Karpas-422 (cell line): ENCODE results near the gene PLEKHF1. TPM values are rescaled to one million over a fixed set of nuclear protein-coding genes. Genes with fewer than 3 reads are reported as not detected.

Experiments
- DNase-seq: peaks from one replicate; pipeline ENCODE4 v3.0.0-alpha.2; 2015
- H2AFZ ChIP-seq: fragments of 200-600 bp; sonication (generic); 2 replicates; pipeline ENCODE4 v1.6.1; 2014; ENCODE audit warnings: antibody characterized with exemption, low read length, mixed read lengths
- H3K27ac ChIP-seq: fragments of 200-600 bp; sonication (generic); 2 replicates; pipeline ENCODE4 v1.5.1; 2014; ENCODE audit warnings: mild to moderate bottlenecking, low read length, moderate library complexity
- H3K27me3 ChIP-seq: fragments of 200-600 bp; sonication (generic); 2 replicates; pipeline ENCODE4 v1.6.1; 2014; ENCODE audit warnings: low read length, mixed read lengths
- H3K36me3 ChIP-seq: fragments of 200-600 bp; sonication (generic); 2 replicates; pipeline ENCODE4 v1.6.1; 2014; ENCODE audit warnings: low read length, mixed read lengths; ENCODE audit not compliant: insufficient read depth
- H3K4me1 ChIP-seq: fragments of 200-600 bp; sonication (generic); 2 replicates; pipeline ENCODE4 v1.6.1; 2014; ENCODE audit warnings: mild to moderate bottlenecking, low read length, mixed read lengths
- H3K4me2 ChIP-seq: fragments of 200-600 bp; sonication (generic); 2 replicates; pipeline ENCODE4 v1.6.1; 2014; ENCODE audit warnings: low read length, low read depth, mild to moderate bottlenecking; ENCODE audit not compliant: poor library complexity, severe bottlenecking
- H3K4me3 ChIP-seq: fragments of 200-600 bp; sonication (generic); 2 replicates; pipeline ENCODE4 v1.5.1; 2014; ENCODE audit warnings: mild to moderate bottlenecking, antibody characterized with exemption, low read length, mixed read lengths
- H3K79me2 ChIP-seq: fragments of 200-600 bp; sonication (generic); 2 replicates; pipeline ENCODE4 v1.6.1; 2014; ENCODE audit warnings: mild to moderate bottlenecking, low read length, mixed read lengths
- H3K9ac ChIP-seq: fragments of 200-600 bp; sonication (generic); 2 replicates; pipeline ENCODE4 v1.6.0; 2014; ENCODE audit warnings: low read length
- H3K9me2 ChIP-seq: fragments of 200-600 bp; sonication (generic), shearing (Covaris generic); replicated peaks from 2 replicates; pipeline ENCODE4 v1.6.0; 2014; ENCODE audit warnings: mild to moderate bottlenecking, low read length, moderate library complexity; ENCODE audit not compliant: insufficient read depth
- H3K9me3 ChIP-seq: fragments of 300-700, 200-600 bp; sonication (generic); 2 replicates; pipeline ENCODE4 v1.6.1; 2014; ENCODE audit warnings: low read length, mixed read lengths
- H4K20me1 ChIP-seq: fragments of 200-600 bp; sonication (generic); 2 replicates; pipeline ENCODE4 v1.6.1; 2014; ENCODE audit warnings: mild to moderate bottlenecking, antibody characterized with exemption, low read length, low read depth; ENCODE audit not compliant: insufficient read depth
- total RNA-seq: library from RNA; depleted of rRNA; stranded (reverse); fragments of >200 nt; shearing (Covaris generic); gene quantifications from 2 replicates; pipeline ENCODE4 v1.2.3, GENCODE V29; 2014; ENCODE audit warnings: low replicate concordance

Gene PLEKHF1
- total RNA-seq, 1 experiment from 2014 or later: not detected

- no peak for DNase-seq
- Histone ChIP-seq H3K9me3 (no peaks in the 10 kb centered on the region), H3K27ac (no peak overlapping the region), H3K4me2 (no peak overlapping the region), H3K79me2 (no peaks in the 10 kb centered on the region), H2AFZ (no peak overlapping the region), H3K9me2 (no peaks in the 10 kb centered on the region), H3K4me3 (no peak overlapping the region), H3K36me3 (no peaks in the 10 kb centered on the region), H3K9ac (no peak overlapping the region), H3K27me3 (no peaks in the 10 kb centered on the region), H3K4me1 (no peaks in the 10 kb centered on the region), H4K20me1 (no peaks in the 10 kb centered on the region)
Measured at GRCh38 chr19:29629836-29630534, 35.3 kb upstream of the PLEKHF1 start.

GRCh38 chr19:29630655-29631054 lies 34.6 kb upstream of the PLEKHF1 start:
- H3K9ac ChIP-seq: no peak overlapping the region
- no peaks in the 10 kb centered on the region for H3K4me1 ChIP-seq
- H3K4me2 ChIP-seq: no peak overlapping the region
- H3K9me2 ChIP-seq: no peaks in the 10 kb centered on the region
- no peak for DNase-seq
- H3K9me3 ChIP-seq: no peaks in the 10 kb centered on the region
- H3K79me2 ChIP-seq: no peaks in the 10 kb centered on the region
- H3K4me3 ChIP-seq: no peak overlapping the region
- no peaks in the 10 kb centered on the region for H4K20me1 ChIP-seq
- no peak overlapping the region for H2AFZ ChIP-seq
- no peak overlapping the region for H3K27ac ChIP-seq
- H3K27me3 ChIP-seq: no peaks in the 10 kb centered on the region
- H3K36me3 ChIP-seq: no peaks in the 10 kb centered on the region

GRCh38 chr19:29631450-29631849 lies 33.8 kb upstream of the PLEKHF1 start:
- Histone ChIP-seq H3K9me3 (no peaks in the 10 kb centered on the region), H3K9ac (no peak overlapping the region), H3K27me3 (no peaks in the 10 kb centered on the region), H3K27ac (no peak overlapping the region), H3K4me1 (no peaks in the 10 kb centered on the region), H3K79me2 (no peaks in the 10 kb centered on the region), H2AFZ (no peak overlapping the region), H3K36me3 (no peaks in the 10 kb centered on the region), H3K4me2 (no peak overlapping the region), H3K4me3 (no peak overlapping the region), H4K20me1 (no peaks in the 10 kb centered on the region), H3K9me2 (no peaks in the 10 kb centered on the region)
- no peak for DNase-seq

- H3K9me3 ChIP-seq: no peaks in the 10 kb centered on the region
- no peak overlapping the region for H3K4me3 ChIP-seq
- H4K20me1 ChIP-seq: no peaks in the 10 kb centered on the region
- H3K9me2 ChIP-seq: no peaks in the 10 kb centered on the region
- no peak overlapping the region for H2AFZ ChIP-seq
- H3K36me3 ChIP-seq: no peaks in the 10 kb centered on the region
- H3K9ac ChIP-seq: no peak overlapping the region
- no peak for DNase-seq
- no peaks in the 10 kb centered on the region for H3K27me3 ChIP-seq
- no peak overlapping the region for H3K27ac ChIP-seq
- H3K4me2 ChIP-seq: no peak overlapping the region
- H3K4me1 ChIP-seq: no peaks in the 10 kb centered on the region
- H3K79me2 ChIP-seq: no peaks in the 10 kb centered on the region
Measured at GRCh38 chr19:29634002-29634401, 31.3 kb upstream of the PLEKHF1 start.

GRCh38 chr19:29634423-29635130 lies 30.7 kb upstream of the PLEKHF1 start:
- H3K9me2 ChIP-seq: no peaks in the 10 kb centered on the region
- no peaks in the 10 kb centered on the region for H3K4me1 ChIP-seq
- H3K9ac ChIP-seq: no peak overlapping the region
- H3K27me3 ChIP-seq: no peaks in the 10 kb centered on the region
- no peaks in the 10 kb centered on the region for H3K36me3 ChIP-seq
- no peak overlapping the region for H3K27ac ChIP-seq
- H3K4me3 ChIP-seq: no peak overlapping the region
- H3K9me3 ChIP-seq: no peaks in the 10 kb centered on the region
- no peak for DNase-seq
- no peak overlapping the region for H3K4me2 ChIP-seq
- H3K79me2 ChIP-seq: no peaks in the 10 kb centered on the region
- H2AFZ ChIP-seq: no peak overlapping the region
- no peaks in the 10 kb centered on the region for H4K20me1 ChIP-seq

GRCh38 chr19:29635963-29636362 lies 29.3 kb upstream of the PLEKHF1 start:
- Histone ChIP-seq H3K4me3 (no peak overlapping the region), H3K4me2 (no peak overlapping the region), H3K9ac (no peak overlapping the region)

GRCh38 chr19:29636553-29637360 lies 28.5 kb upstream of the PLEKHF1 start:
- no peak overlapping the region for H2AFZ ChIP-seq
- no peaks in the 10 kb centered on the region for H3K79me2 ChIP-seq
- no peaks in the 10 kb centered on the region for H4K20me1 ChIP-seq
- no peak overlapping the region for H3K4me2 ChIP-seq
- H3K9me3 ChIP-seq: no peaks in the 10 kb centered on the region
- no peak overlapping the region for H3K9ac ChIP-seq
- no peaks in the 10 kb centered on the region for H3K36me3 ChIP-seq
- H3K4me1 ChIP-seq: no peaks in the 10 kb centered on the region
- no peaks in the 10 kb centered on the region for H3K27me3 ChIP-seq
- H3K4me3 ChIP-seq: no peak overlapping the region
- no peak overlapping the region for H3K27ac ChIP-seq
- DNase-seq: no peak
- no peaks in the 10 kb centered on the region for H3K9me2 ChIP-seq

More at GRCh38 chr19:29635963-29636362, 29.3 kb upstream of the PLEKHF1 start:
- Histone ChIP-seq H3K9me2 (no peaks in the 10 kb centered on the region), H3K27ac (no peak overlapping the region), H3K9me3 (no peaks in the 10 kb centered on the region), H3K27me3 (no peaks in the 10 kb centered on the region), H3K36me3 (no peaks in the 10 kb centered on the region), H2AFZ (no peak overlapping the region), H3K4me1 (no peaks in the 10 kb centered on the region), H4K20me1 (no peaks in the 10 kb centered on the region), H3K79me2 (no peaks in the 10 kb centered on the region)
- DNase-seq: no peak

GRCh38 chr19:29639086-29639485 lies 26.2 kb upstream of the PLEKHF1 start:
- no peak overlapping the region for H3K4me2 ChIP-seq
- no peaks in the 10 kb centered on the region for H3K27me3 ChIP-seq
- H3K9me3 ChIP-seq: no peaks in the 10 kb centered on the region
- H3K9ac ChIP-seq: no peak overlapping the region
- no peak for DNase-seq
- H4K20me1 ChIP-seq: no peaks in the 10 kb centered on the region
- no peak overlapping the region for H3K4me3 ChIP-seq
- H3K36me3 ChIP-seq: no peaks in the 10 kb centered on the region
- H3K9me2 ChIP-seq: no peaks in the 10 kb centered on the region
- H3K27ac ChIP-seq: no peak overlapping the region
- no peaks in the 10 kb centered on the region for H3K79me2 ChIP-seq
- no peaks in the 10 kb centered on the region for H3K4me1 ChIP-seq
- no peak overlapping the region for H2AFZ ChIP-seq
